ENCODE data around the gene NMNAT2. TPM values are rescaled to one million over a fixed set of nuclear protein-coding genes. Genes with fewer than 3 reads are reported as not detected.
A peak's percentile ranks its signal among the peaks of the same experiment; 100 is the strongest.

NMNAT2 gene
- total and polyA plus RNA-seq, 12 donors = 0.35 to 6.1 (median 2.9) TPM

- no peaks in the 10 kb centered on the region for H3K4me1 ChIP-seq (replicated peaks in 1 of 2)
- no peaks in the 10 kb centered on the region for H3K36me3 ChIP-seq (replicated peaks in 1 of 2)
- TF ChIP-seq POLR2A (IDR thresholded peaks at IDR 0.05) (no peak), CTCF (IDR thresholded peaks at IDR 0.05) (no peak)
- H3K27me3 ChIP-seq = no peaks in the 10 kb centered on the region
- H3K9me3 ChIP-seq (replicated peaks in 1 of 3) = no peaks in the 10 kb centered on the region
- DNase-seq = no peak
- WGBS, 4 donors = 79 to 96% (median 92%) methylated on average over 1 of the region's 1 CpG
- H3K27ac ChIP-seq = no peak overlapping the region
- no peak overlapping the region for H3K4me3 ChIP-seq
- intact Hi-C loops (cut with DNase I) = no loop called here
These were observed 205.3 kb downstream of the NMNAT2 start for GRCh38 chr1:183212870-183213269.

- no peak for DNase-seq
- H3K27me3 ChIP-seq = no peaks in the 10 kb centered on the region
- intact Hi-C loops (cut with DNase I) = no loop called here
- no peaks in the 10 kb centered on the region for H3K9me3 ChIP-seq (replicated peaks in 1 of 3)
- no peaks in the 10 kb centered on the region for H3K4me1 ChIP-seq (replicated peaks in 1 of 2)
- H3K36me3 ChIP-seq (replicated peaks in 1 of 2) = no peaks in the 10 kb centered on the region
- H3K27ac ChIP-seq = no peak overlapping the region
- TF ChIP-seq CTCF (IDR thresholded peaks at IDR 0.05) = no peak
- TF ChIP-seq POLR2A (IDR thresholded peaks at IDR 0.05) = no peak
- H3K4me3 ChIP-seq = no peak overlapping the region
These were observed 207.5 kb downstream of the NMNAT2 start for GRCh38 chr1:183210681-183211080.

GRCh38 chr1:183209533-183210158 lies 208.5 kb downstream of the NMNAT2 start:
- peak; percentile 36 to 78 (median 61) for DNase-seq
- intact Hi-C loops (cut with DNase I) = no loop called here
- Histone ChIP-seq H3K4me3 (no peak overlapping the region), H3K36me3 (replicated peaks in 1 of 2) (no peaks in the 10 kb centered on the region), H3K4me1 (replicated peaks in 1 of 2) (no peaks in the 10 kb centered on the region), H3K9me3 (replicated peaks in 1 of 3) (no peaks in the 10 kb centered on the region), H3K27ac (peak overlapping the region in 1 of 5 donors; percentile 47), H3K27me3 (no peaks in the 10 kb centered on the region)
- TF ChIP-seq POLR2A (IDR thresholded peaks at IDR 0.05) (no peak), CTCF (IDR thresholded peaks at IDR 0.05) (no peak)

- DNase-seq = no peak
- TF ChIP-seq CTCF (IDR thresholded peaks at IDR 0.05) = no peak
- no peak for TF ChIP-seq POLR2A (IDR thresholded peaks at IDR 0.05)
- Histone ChIP-seq H3K27ac (no peak overlapping the region), H3K4me1 (replicated peaks in 1 of 2) (no peaks in the 10 kb centered on the region), H3K36me3 (replicated peaks in 1 of 2) (no peaks in the 10 kb centered on the region), H3K9me3 (replicated peaks in 1 of 3) (no peaks in the 10 kb centered on the region), H3K4me3 (no peak overlapping the region), H3K27me3 (no peaks in the 10 kb centered on the region)
- 84 to 92% (median 85%) methylated on average over 6 of the region's 6 CpGs for WGBS, 4 donors
- intact Hi-C loops (cut with DNase I) = no loop called here
These were observed 211.6 kb downstream of the NMNAT2 start for GRCh38 chr1:183206538-183207122.

Data from adrenal gland (tissue), 12 donors.